Iris pigment epithelial cell (primary cell): ENCODE results near the gene PRMT7.
"Not testable (repeated sequence)": the region's sequence is repeated elsewhere in the genome, so short reads cannot be mapped to it uniquely, and the experiment has no call there.

Experiments used
- DNase-seq: peaks from one replicate; pipeline ENCODE4 v3.0.0-alpha.2; 2011; ENCODE audit warnings: low read depth

Gene PRMT7

GRCh38 chr16:68283801-68284598 lies 26.8 kb upstream of the PRMT7 start:
- no peak for DNase-seq

- DNase-seq: no peak
Measured at GRCh38 chr16:68284847-68285246, 26.0 kb upstream of the PRMT7 start.

GRCh38 chr16:68285683-68286082 lies 25.1 kb upstream of the PRMT7 start:
- no peak for DNase-seq

GRCh38 chr16:68286153-68287074 lies 24.4 kb upstream of the PRMT7 start:
- DNase-seq: no peak

- peak; percentile 90 for DNase-seq
Measured at GRCh38 chr16:68287276-68288251, 23.3 kb upstream of the PRMT7 start.

GRCh38 chr16:68288252-68288650 lies 22.6 kb upstream of the PRMT7 start:
- no peak for DNase-seq

- not testable (repeated sequence) for DNase-seq
Measured at GRCh38 chr16:68288796-68289195, 22.0 kb upstream of the PRMT7 start.

- no peak for DNase-seq
Measured at GRCh38 chr16:68289202-68289601, 21.6 kb upstream of the PRMT7 start.

GRCh38 chr16:68289621-68290329 lies 21.0 kb upstream of the PRMT7 start:
- peak; percentile 36 for DNase-seq

GRCh38 chr16:68290450-68290849 lies 20.4 kb upstream of the PRMT7 start:
- DNase-seq: no peak

GRCh38 chr16:68291227-68291626 lies 19.6 kb upstream of the PRMT7 start:
- DNase-seq: no peak

GRCh38 chr16:68292425-68292824 lies 18.4 kb upstream of the PRMT7 start:
- DNase-seq: no peak

- DNase-seq: no peak
Measured at GRCh38 chr16:68296291-68296690, 14.5 kb upstream of the PRMT7 start.

- no peak for DNase-seq
Measured at GRCh38 chr16:68296693-68297092, 14.1 kb upstream of the PRMT7 start.

GRCh38 chr16:68297908-68298307 lies 12.9 kb upstream of the PRMT7 start:
- DNase-seq: peak; percentile 55

GRCh38 chr16:68298312-68298711 lies 12.5 kb upstream of the PRMT7 start:
- DNase-seq: no peak

- DNase-seq: peak; percentile 88
Measured at GRCh38 chr16:68298907-68299561, 11.8 kb upstream of the PRMT7 start.

GRCh38 chr16:68299571-68300453 lies 11.0 kb upstream of the PRMT7 start:
- DNase-seq: no peak

GRCh38 chr16:68300734-68301459 lies 9.9 kb upstream of the PRMT7 start:
- peak; percentile 54 for DNase-seq
